GM23338 (cell line): ENCODE data around the gene PCNT. TPM values are rescaled to one million over a fixed set of nuclear protein-coding genes. Genes with fewer than 3 reads are reported as not detected.

Source experiments
- ATAC-seq: fragments of 200-7000 bp; cut with Tn5 transposase; 3 replicates; pipeline ENCODE4 v1.9.1; 2020
- DNase-seq: peaks from one replicate; pipeline ENCODE4 v3.0.0-alpha.2; 2015; ENCODE audit warnings: low spot score
- H2AFZ ChIP-seq: fragments of 200-600 bp; sonication (generic); 2 replicates; pipeline ENCODE4 v1.8.0; 2016; ENCODE audit warnings: antibody characterized with exemption, mild to moderate bottlenecking, moderate library complexity
- H3F3A ChIP-seq: fragments of 200-600 bp; sonication (generic); replicated peaks from 2 replicates; pipeline ENCODE4 v1.8.0; 2017; ENCODE audit warnings: antibody characterized with exemption, mixed run types, low read depth
- H3K27ac ChIP-seq: fragments of 200-600 bp; sonication (generic); 2 replicates; pipeline ENCODE4 v1.6.1; 2016; ENCODE audit warnings: low read depth
- H3K27me3 ChIP-seq: fragments of 200-600 bp; sonication (generic); 2 replicates; pipeline ENCODE4 v1.8.0; 2016; ENCODE audit warnings: mild to moderate bottlenecking, mixed run types, moderate library complexity; ENCODE audit not compliant: insufficient read depth
- H3K36me3 ChIP-seq: fragments of 200-600 bp; sonication (generic); 2 replicates; pipeline ENCODE4 v1.8.0; 2016; ENCODE audit warnings: mild to moderate bottlenecking; ENCODE audit not compliant: insufficient read depth
- H3K4me1 ChIP-seq: fragments of 200-600 bp; sonication (generic); 2 replicates; pipeline ENCODE4 v1.8.0; 2016; ENCODE audit warnings: mild to moderate bottlenecking, moderate library complexity; ENCODE audit not compliant: insufficient read depth
- H3K4me2 ChIP-seq: fragments of 200-600 bp; sonication (generic); 2 replicates; pipeline ENCODE4 v1.7.1; 2017; ENCODE audit warnings: mixed run types
- H3K4me3 ChIP-seq: fragments of 200-600 bp; sonication (generic); 2 replicates; pipeline ENCODE4 v1.6.1; 2016; ENCODE audit warnings: mixed run types
- H3K79me2 ChIP-seq: fragments of 200-600 bp; sonication (generic); replicated peaks from 2 replicates; pipeline ENCODE4 v1.8.0; 2017; ENCODE audit warnings: mild to moderate bottlenecking; ENCODE audit not compliant: insufficient read depth
- H3K9me2 ChIP-seq: fragments of 200-600 bp; sonication (generic); 2 replicates; pipeline ENCODE4 v1.8.0; 2017; ENCODE audit not compliant: insufficient read depth
- H4K20me1 ChIP-seq: fragments of 200-600 bp; sonication (generic); replicated peaks from 2 replicates; pipeline ENCODE4 v1.8.0; 2017; ENCODE audit warnings: mild to moderate bottlenecking; ENCODE audit not compliant: insufficient read depth
- H3K27ac Mint-ChIP-seq: 2 replicates; pipeline ENCODE4 v1.8.0; 2020; ENCODE audit warnings: inconsistent platforms, mild to moderate bottlenecking, moderate library complexity, mixed read lengths
- H3K27me3 Mint-ChIP-seq: 3 replicates; pipeline ENCODE4 v1.8.0; 2022; ENCODE audit warnings: low read depth, mild to moderate bottlenecking, moderate library complexity, mixed read lengths, inconsistent platforms; ENCODE audit not compliant: insufficient read depth, poor library complexity
- H3K36me3 Mint-ChIP-seq: 3 replicates; pipeline ENCODE4 v1.8.0; 2021; ENCODE audit warnings: low read depth, mild to moderate bottlenecking, inconsistent platforms, moderate library complexity, mixed read lengths
- H3K4me1 Mint-ChIP-seq: 3 replicates; pipeline ENCODE4 v1.8.0; 2020; ENCODE audit warnings: mild to moderate bottlenecking, inconsistent platforms, mixed read lengths
- H3K4me3 Mint-ChIP-seq: 3 replicates; pipeline ENCODE4 v1.8.0; 2021; ENCODE audit warnings: moderate library complexity, mild to moderate bottlenecking, inconsistent platforms, mixed read lengths
- H3K9me3 Mint-ChIP-seq: 3 replicates; pipeline ENCODE4 v1.8.0; 2020; ENCODE audit warnings: moderate library complexity, mild to moderate bottlenecking, inconsistent platforms, mixed read lengths
- CREB1 ChIP-seq: fragments of 250-450 bp; sonication (Bioruptor Pico); IDR thresholded peaks from 2 replicates; pipeline ENCODE4 v1.5.0; 2020; ENCODE audit warnings: low read depth, mild to moderate bottlenecking, moderate library complexity
- EZH2 ChIP-seq: fragments of 200-600 bp; sonication (generic); IDR thresholded peaks from one replicate; pipeline ENCODE4 v1.8.0; 2017; ENCODE audit warnings: antibody characterized with exemption, mild to moderate bottlenecking, low read depth; ENCODE audit not compliant: unreplicated experiment
- JUNB ChIP-seq: IDR thresholded peaks from one replicate; pipeline ENCODE4 v1.6.1; 2016; ENCODE audit warnings: antibody characterized with exemption; ENCODE audit not compliant: unreplicated experiment
- NANOG ChIP-seq: IDR thresholded peaks from 2 replicates; pipeline ENCODE4 v1.6.1; 2016; ENCODE audit warnings: antibody characterized with exemption, borderline replicate concordance
- POLR2AphosphoS5 ChIP-seq: IDR thresholded peaks from 2 replicates; pipeline ENCODE4 v1.6.1; 2016; ENCODE audit warnings: antibody characterized with exemption, low read depth
- STAT1 ChIP-seq: IDR thresholded peaks from one replicate; pipeline ENCODE4 v1.6.1; 2016; ENCODE audit warnings: antibody characterized with exemption; ENCODE audit not compliant: unreplicated experiment
- ZNF114 ChIP-seq: fragments of 250-450 bp; sonication (Bioruptor Pico); IDR thresholded peaks from 2 replicates; pipeline ENCODE4 v1.5.0; 2020; ENCODE audit warnings: mild to moderate bottlenecking, moderate library complexity
- ZNF331 ChIP-seq: fragments of 250-450 bp; sonication (Bioruptor Pico); IDR thresholded peaks from 2 replicates; pipeline ENCODE4 v1.5.0; 2020; ENCODE audit warnings: low read depth, mild to moderate bottlenecking, moderate library complexity
- polyA plus RNA-seq: library from polyadenylated mRNA; unstranded; fragments of >200 nt; fragmentation: Nextera tagmentation; extraction: Ambion mirVana; gene quantifications from 2 replicates; pipeline ENCODE4 v1.2.1, GENCODE V29; 2016
- total RNA-seq: library from RNA; depleted of rRNA; stranded (reverse); fragments of >200 nt; shearing (Covaris generic); gene quantifications from 2 replicates; pipeline ENCODE4 v1.2.3, GENCODE V29; 2014
- TF ChIP-seq, protein P1 (sequence below): IDR thresholded peaks from one replicate; pipeline ENCODE4 v1.6.1; 2018; ENCODE audit warnings: antibody characterized with exemption; ENCODE audit not compliant: unreplicated experiment
- TF ChIP-seq, protein P2 (sequence below), 2 experiments: fragments of 200-600 bp in 1 of 2; sonication (generic) in 1 of 2; conservative IDR thresholded peaks; 2 replicates each; pipeline versions ENCODE4 v1.5.1 to v1.6.1; 2016 to 2017; ENCODE audit warnings: antibody characterized with exemption in 2 of 2, low read depth in 2 of 2, mild to moderate bottlenecking in 2 of 2, moderate library complexity in 1 of 2
- TF ChIP-seq, protein P3 (sequence below): IDR thresholded peaks from 2 replicates; pipeline ENCODE4 v1.6.1; 2016; ENCODE audit warnings: antibody characterized with exemption
- TF ChIP-seq, protein P4 (sequence below): fragments of 250-450 bp; sonication (Bioruptor Pico); IDR thresholded peaks from 2 replicates; pipeline ENCODE4 v1.5.0; 2020; ENCODE audit warnings: mild to moderate bottlenecking, moderate library complexity

The PCNT gene
- total and polyA plus RNA-seq, 2 experiments from 2014 or later: 39.6 to 46.1 TPM

DNA sequence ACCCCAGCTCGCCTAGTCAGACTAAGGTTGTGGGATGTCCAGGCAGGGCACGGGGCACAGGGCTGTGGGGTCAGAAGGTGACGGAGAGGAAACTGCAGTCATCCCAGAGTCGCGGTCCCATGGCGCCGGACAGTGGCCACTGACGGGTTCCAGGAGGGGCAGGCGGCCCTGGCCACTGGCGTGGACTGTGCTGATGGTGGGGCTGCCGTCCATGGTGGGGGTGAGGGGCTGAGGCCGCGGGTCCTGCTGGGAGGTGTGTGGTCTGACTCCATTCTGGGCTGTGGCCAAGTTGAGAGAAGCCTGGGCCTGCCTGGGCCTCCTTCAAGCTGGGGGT is 32.0 kb downstream of the PCNT start (continued):
- TF ChIP-seq, protein P1, sequence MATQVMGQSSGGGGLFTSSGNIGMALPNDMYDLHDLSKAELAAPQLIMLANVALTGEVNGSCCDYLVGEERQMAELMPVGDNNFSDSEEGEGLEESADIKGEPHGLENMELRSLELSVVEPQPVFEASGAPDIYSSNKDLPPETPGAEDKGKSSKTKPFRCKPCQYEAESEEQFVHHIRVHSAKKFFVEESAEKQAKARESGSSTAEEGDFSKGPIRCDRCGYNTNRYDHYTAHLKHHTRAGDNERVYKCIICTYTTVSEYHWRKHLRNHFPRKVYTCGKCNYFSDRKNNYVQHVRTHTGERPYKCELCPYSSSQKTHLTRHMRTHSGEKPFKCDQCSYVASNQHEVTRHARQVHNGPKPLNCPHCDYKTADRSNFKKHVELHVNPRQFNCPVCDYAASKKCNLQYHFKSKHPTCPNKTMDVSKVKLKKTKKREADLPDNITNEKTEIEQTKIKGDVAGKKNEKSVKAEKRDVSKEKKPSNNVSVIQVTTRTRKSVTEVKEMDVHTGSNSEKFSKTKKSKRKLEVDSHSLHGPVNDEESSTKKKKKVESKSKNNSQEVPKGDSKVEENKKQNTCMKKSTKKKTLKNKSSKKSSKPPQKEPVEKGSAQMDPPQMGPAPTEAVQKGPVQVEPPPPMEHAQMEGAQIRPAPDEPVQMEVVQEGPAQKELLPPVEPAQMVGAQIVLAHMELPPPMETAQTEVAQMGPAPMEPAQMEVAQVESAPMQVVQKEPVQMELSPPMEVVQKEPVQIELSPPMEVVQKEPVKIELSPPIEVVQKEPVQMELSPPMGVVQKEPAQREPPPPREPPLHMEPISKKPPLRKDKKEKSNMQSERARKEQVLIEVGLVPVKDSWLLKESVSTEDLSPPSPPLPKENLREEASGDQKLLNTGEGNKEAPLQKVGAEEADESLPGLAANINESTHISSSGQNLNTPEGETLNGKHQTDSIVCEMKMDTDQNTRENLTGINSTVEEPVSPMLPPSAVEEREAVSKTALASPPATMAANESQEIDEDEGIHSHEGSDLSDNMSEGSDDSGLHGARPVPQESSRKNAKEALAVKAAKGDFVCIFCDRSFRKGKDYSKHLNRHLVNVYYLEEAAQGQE: no peak
- TF ChIP-seq CREB1 (CRISPR knock-in tag): no peak
- TF ChIP-seq ZNF114: no peak
- no peak for TF ChIP-seq POLR2AphosphoS5
- no peak for TF ChIP-seq EZH2
- no peak for TF ChIP-seq JUNB
- TF ChIP-seq NANOG: no peak

DNA sequence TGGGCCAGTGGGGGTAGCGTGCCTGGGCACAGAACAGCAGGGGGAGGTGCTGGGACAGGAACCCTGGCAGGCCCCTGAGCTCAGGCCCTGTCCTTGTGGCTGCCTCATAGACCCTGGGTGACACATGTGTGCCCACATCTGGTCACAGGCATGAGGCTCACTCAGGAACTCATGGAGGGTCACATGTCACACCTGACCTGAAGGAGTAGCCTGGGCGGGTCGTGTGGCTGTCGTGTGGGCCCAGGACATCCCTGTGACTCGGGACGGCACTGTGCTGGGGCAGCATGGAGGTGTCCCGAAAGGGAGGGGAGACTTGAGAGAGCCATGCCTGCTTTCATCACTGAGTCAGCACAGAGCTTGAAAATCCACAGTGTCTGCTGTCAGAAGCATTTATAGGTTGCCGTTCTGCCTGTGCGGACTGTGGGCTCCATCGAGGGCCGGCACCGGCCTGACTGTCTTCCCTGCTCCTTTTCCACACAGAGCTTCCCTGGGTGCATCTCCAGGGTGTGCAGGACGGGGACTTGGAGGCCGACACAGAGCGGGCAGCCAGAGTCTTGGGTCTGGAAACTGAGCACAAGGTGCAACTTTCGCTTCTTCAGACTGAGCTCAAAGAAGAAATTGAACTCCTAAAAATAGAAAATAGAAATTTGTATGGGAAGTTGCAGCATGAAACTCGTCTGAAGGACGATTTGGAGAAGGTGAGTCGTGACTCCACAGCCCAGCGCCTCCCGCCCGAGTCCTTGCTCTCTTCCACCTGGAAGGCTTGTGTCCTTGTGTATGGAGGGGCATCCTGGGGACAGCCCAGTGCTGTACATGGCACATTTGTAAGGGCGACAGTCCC is 32.8 kb downstream of the PCNT start:
- H3K4me3 Mint-ChIP-seq: no peak overlapping the region
- Histone ChIP-seq H4K20me1 (no peaks in the 10 kb centered on the region; the same call in 1 of the 2 replicates), H3K79me2 (peaks cover 11% of the 10 kb centered on the region; the same call in 1 of the 2 replicates), H3K27ac (no peak overlapping the region), H3F3A (no peaks in the 10 kb centered on the region), H3K9me2 (no peaks in the 10 kb centered on the region), H3K4me2 (no peak overlapping the region), H3K4me3 (no peak overlapping the region), H3K36me3 (peaks cover 13% of the 10 kb centered on the region), H3K4me1 (no peaks in the 10 kb centered on the region), H2AFZ (no peak overlapping the region), H3K27me3 (no peaks in the 10 kb centered on the region)
- ATAC-seq (no peak), DNase-seq (no peak)
- H3K27ac Mint-ChIP-seq: no peak overlapping the region
- H3K36me3 Mint-ChIP-seq: peaks cover 56% of the 10 kb centered on the region
- peaks cover 12% of the 10 kb centered on the region for H3K27me3 Mint-ChIP-seq
- H3K9me3 Mint-ChIP-seq: no peaks in the 10 kb centered on the region
- no peaks in the 10 kb centered on the region for H3K4me1 Mint-ChIP-seq
- TF ChIP-seq, protein P2, sequence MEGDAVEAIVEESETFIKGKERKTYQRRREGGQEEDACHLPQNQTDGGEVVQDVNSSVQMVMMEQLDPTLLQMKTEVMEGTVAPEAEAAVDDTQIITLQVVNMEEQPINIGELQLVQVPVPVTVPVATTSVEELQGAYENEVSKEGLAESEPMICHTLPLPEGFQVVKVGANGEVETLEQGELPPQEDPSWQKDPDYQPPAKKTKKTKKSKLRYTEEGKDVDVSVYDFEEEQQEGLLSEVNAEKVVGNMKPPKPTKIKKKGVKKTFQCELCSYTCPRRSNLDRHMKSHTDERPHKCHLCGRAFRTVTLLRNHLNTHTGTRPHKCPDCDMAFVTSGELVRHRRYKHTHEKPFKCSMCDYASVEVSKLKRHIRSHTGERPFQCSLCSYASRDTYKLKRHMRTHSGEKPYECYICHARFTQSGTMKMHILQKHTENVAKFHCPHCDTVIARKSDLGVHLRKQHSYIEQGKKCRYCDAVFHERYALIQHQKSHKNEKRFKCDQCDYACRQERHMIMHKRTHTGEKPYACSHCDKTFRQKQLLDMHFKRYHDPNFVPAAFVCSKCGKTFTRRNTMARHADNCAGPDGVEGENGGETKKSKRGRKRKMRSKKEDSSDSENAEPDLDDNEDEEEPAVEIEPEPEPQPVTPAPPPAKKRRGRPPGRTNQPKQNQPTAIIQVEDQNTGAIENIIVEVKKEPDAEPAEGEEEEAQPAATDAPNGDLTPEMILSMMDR (conservative IDR thresholded peaks at IDR 0.05; ENCODE audit: low read depth in 2 of 2): no peak
- TF ChIP-seq CREB1 (CRISPR knock-in tag) (no peak), ZNF331 (CRISPR knock-in tag) (no peak), STAT1 (no peak), EZH2 (no peak)
- TF ChIP-seq, protein P3, sequence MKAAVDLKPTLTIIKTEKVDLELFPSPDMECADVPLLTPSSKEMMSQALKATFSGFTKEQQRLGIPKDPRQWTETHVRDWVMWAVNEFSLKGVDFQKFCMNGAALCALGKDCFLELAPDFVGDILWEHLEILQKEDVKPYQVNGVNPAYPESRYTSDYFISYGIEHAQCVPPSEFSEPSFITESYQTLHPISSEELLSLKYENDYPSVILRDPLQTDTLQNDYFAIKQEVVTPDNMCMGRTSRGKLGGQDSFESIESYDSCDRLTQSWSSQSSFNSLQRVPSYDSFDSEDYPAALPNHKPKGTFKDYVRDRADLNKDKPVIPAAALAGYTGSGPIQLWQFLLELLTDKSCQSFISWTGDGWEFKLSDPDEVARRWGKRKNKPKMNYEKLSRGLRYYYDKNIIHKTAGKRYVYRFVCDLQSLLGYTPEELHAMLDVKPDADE: no peak
- TF ChIP-seq, protein P4, sequence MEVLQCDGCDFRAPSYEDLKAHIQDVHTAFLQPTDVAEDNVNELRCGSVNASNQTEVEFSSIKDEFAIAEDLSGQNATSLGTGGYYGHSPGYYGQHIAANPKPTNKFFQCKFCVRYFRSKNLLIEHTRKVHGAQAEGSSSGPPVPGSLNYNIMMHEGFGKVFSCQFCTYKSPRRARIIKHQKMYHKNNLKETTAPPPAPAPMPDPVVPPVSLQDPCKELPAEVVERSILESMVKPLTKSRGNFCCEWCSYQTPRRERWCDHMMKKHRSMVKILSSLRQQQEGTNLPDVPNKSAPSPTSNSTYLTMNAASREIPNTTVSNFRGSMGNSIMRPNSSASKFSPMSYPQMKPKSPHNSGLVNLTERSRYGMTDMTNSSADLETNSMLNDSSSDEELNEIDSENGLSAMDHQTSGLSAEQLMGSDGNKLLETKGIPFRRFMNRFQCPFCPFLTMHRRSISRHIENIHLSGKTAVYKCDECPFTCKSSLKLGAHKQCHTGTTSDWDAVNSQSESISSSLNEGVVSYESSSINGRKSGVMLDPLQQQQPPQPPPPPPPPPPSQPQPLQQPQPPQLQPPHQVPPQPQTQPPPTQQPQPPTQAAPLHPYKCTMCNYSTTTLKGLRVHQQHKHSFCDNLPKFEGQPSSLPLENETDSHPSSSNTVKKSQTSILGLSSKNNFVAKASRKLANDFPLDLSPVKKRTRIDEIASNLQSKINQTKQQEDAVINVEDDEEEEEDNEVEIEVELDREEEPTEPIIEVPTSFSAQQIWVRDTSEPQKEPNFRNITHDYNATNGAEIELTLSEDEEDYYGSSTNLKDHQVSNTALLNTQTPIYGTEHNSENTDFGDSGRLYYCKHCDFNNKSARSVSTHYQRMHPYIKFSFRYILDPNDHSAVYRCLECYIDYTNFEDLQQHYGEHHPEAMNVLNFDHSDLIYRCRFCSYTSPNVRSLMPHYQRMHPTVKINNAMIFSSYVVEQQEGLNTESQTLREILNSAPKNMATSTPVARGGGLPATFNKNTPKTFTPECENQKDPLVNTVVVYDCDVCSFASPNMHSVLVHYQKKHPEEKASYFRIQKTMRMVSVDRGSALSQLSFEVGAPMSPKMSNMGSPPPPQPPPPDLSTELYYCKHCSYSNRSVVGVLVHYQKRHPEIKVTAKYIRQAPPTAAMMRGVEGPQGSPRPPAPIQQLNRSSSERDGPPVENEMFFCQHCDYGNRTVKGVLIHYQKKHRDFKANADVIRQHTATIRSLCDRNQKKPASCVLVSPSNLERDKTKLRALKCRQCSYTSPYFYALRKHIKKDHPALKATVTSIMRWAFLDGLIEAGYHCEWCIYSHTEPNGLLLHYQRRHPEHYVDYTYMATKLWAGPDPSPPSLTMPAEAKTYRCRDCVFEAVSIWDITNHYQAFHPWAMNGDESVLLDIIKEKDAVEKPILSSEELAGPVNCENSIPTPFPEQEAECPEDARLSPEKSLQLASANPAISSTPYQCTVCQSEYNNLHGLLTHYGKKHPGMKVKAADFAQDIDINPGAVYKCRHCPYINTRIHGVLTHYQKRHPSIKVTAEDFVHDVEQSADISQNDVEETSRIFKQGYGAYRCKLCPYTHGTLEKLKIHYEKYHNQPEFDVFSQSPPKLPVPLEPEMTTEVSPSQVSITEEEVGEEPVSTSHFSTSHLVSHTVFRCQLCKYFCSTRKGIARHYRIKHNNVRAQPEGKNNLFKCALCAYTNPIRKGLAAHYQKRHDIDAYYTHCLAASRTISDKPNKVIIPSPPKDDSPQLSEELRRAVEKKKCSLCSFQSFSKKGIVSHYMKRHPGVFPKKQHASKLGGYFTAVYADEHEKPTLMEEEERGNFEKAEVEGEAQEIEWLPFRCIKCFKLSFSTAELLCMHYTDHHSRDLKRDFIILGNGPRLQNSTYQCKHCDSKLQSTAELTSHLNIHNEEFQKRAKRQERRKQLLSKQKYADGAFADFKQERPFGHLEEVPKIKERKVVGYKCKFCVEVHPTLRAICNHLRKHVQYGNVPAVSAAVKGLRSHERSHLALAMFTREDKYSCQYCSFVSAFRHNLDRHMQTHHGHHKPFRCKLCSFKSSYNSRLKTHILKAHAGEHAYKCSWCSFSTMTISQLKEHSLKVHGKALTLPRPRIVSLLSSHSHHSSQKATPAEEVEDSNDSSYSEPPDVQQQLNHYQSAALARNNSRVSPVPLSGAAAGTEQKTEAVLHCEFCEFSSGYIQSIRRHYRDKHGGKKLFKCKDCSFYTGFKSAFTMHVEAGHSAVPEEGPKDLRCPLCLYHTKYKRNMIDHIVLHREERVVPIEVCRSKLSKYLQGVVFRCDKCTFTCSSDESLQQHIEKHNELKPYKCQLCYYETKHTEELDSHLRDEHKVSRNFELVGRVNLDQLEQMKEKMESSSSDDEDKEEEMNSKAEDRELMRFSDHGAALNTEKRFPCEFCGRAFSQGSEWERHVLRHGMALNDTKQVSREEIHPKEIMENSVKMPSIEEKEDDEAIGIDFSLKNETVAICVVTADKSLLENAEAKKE (CRISPR knock-in tag): no peak
